GM20000 (cell line): ENCODE data around the gene C11orf98.
"Not testable (repeated sequence)": the region's sequence is repeated elsewhere in the genome, so short reads cannot be mapped to it uniquely, and the experiment has no call there.

Experiments used
- DNase-seq: peaks from one replicate; pipeline ENCODE4 v3.0.0; 2012; ENCODE audit warnings: low spot score
- TF ChIP-seq, protein P1 (sequence below): IDR thresholded peaks from 2 replicates; pipeline ENCODE4 v1.5.1; 2012; ENCODE audit warnings: mild to moderate bottlenecking, control low read depth; ENCODE audit errors: extremely low read depth, missing control alignments

C11orf98 gene

DNA sequence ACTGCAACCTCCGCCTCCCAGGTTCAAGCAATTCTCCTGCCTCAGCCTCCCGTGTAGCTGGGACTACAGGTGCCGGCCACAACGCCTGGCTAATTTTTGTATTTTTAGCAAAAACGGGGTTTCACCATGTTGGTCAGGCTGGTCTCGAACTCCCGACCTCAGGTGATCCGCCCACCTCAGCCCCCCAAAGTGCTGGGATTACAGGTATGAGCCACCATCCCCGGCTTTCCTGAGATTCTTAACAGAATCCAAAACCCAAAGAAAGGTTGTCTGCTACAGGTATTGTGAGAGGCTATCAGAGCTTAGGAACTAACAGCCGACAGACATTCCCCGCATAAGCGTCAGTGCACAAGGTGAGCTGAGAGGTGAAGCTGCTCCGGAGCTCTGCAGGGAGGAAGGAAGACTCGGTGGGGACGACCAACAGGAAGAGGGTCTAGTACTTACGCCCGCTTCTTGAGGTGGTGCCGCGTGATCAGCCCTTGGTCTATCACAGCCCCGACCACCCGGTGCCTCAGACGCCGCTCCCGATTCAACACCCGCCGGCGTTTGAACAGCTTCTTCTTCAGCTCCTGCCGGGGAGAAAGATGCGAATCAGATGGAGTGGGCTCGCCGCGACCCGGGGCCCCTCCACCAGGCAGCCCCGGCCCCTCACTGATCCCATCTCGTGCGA is 470 bp downstream of the C11orf98 start:
- DNase-seq = peak; percentile 67
- TF ChIP-seq, protein P1, sequence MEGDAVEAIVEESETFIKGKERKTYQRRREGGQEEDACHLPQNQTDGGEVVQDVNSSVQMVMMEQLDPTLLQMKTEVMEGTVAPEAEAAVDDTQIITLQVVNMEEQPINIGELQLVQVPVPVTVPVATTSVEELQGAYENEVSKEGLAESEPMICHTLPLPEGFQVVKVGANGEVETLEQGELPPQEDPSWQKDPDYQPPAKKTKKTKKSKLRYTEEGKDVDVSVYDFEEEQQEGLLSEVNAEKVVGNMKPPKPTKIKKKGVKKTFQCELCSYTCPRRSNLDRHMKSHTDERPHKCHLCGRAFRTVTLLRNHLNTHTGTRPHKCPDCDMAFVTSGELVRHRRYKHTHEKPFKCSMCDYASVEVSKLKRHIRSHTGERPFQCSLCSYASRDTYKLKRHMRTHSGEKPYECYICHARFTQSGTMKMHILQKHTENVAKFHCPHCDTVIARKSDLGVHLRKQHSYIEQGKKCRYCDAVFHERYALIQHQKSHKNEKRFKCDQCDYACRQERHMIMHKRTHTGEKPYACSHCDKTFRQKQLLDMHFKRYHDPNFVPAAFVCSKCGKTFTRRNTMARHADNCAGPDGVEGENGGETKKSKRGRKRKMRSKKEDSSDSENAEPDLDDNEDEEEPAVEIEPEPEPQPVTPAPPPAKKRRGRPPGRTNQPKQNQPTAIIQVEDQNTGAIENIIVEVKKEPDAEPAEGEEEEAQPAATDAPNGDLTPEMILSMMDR = no peak

DNA sequence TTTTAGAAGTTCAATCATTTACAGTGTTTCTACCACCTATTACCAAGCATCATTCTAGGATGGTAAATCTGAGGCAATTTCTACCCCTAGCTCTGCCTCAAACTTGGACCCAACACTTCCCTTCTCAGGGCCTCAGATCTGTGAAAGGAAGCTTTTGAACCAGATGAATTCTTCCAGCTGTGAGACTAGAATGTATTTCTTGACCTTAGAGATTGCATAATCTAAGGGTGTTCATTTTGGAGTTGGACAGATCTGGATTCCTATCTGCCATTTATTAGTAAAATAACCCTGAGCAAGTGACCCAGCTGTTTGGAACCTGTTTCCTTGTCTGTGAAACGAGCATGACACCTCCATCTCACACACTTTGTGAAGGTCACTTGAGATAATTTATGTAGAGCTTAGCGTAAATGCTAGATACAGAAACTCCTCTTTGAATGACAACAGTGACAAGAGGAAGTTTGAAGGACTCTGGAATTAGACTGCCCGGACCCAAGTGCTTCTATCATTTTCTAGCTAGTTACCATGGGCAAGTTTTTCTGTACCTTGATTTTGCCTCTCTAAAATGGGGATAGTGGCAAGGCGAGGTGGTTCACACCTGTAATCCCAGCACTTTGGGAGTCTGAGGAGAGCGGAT is 8.1 kb downstream of the C11orf98 start:
- TF ChIP-seq, protein P1 = no peak
- no peak for DNase-seq

- DNase-seq = no peak
- TF ChIP-seq, protein P1 = no peak
Observed at GRCh38 chr11:62654297-62654696, 10.7 kb downstream of the C11orf98 start.

DNA sequence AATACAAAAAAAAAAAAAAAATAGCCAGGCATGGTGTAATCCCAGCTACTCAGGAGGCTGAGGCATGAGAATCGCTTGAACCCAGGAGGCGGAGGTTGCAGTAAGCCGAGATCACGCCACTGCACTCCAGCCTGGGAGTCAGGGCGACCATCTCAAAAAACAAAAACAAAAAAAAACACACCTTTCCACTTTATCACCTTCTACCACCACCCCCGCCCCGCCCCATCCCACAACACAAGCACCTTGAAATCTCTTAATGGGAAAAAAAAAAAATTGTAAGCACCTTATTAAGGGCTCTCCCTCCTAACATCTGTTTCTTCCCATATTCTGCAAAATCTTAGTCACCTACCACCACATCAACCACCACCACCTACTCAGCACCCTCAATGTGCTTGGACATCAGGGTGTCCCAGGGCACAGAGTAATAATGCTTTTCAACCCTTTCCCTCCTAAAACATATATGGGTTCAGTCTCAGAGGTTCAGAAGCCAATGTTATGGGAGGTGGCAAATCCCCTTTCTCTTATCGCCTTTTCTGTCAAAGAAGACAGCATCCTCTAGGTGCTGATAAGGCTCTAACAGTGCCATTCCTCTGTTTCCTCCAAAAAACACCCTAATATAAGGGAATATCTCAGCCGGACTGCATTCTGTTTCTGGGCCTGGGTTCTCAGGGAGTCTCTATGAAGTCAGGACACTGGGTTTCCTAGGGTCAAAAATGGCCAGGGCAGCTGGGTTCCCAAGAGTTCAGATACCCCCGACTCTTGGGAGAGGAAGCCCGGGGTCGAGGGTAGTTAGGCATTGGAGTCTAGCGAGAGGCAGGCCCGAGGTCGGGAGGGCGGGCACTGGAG is 12.6 kb downstream of the C11orf98 start:
- DNase-seq = no peak
- TF ChIP-seq, protein P1 = no peak

DNA sequence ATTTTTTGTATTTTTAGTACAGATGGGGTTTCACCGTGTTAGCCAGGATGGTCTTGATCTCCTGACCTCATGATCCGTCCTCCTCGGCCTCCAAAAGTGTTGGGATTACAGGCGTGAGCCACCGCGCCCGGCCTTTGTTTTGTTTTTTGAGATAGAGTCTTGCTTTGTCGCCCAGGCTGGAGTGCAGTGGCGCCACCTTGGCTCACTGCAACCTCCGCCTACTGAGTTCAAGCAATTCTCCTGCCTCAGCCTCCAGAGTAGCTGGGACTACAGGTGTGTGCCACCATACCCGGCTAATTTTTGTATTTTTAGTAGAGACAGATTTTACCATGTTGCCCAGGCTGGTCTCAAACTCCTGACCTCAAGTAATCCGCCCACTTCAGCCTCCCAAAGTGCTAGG is 14.7 kb downstream of the C11orf98 start:
- not testable (repeated sequence) for DNase-seq

GRCh38 chr11:62649486-62649885 is 15.5 kb downstream of the C11orf98 start:
- TF ChIP-seq, protein P1 = no peak
- no peak for DNase-seq

- DNase-seq = no peak
- TF ChIP-seq, protein P1 = no peak
Observed at GRCh38 chr11:62648967-62649364, 16.0 kb downstream of the C11orf98 start.
